Measurements from ENCODE around the gene ALLC. TPM values are rescaled to one million over a fixed set of nuclear protein-coding genes. Genes with fewer than 3 reads are reported as not detected.
A peak's percentile ranks its signal among the peaks of the same experiment; 100 is the strongest.

Gene ALLC
- total and polyA plus RNA-seq, 10 of the 15 experiments (the other 5 are each of a cell fraction or from before 2014, with no cell fraction given): 0.05 TPM; not detected in 9

DNA sequence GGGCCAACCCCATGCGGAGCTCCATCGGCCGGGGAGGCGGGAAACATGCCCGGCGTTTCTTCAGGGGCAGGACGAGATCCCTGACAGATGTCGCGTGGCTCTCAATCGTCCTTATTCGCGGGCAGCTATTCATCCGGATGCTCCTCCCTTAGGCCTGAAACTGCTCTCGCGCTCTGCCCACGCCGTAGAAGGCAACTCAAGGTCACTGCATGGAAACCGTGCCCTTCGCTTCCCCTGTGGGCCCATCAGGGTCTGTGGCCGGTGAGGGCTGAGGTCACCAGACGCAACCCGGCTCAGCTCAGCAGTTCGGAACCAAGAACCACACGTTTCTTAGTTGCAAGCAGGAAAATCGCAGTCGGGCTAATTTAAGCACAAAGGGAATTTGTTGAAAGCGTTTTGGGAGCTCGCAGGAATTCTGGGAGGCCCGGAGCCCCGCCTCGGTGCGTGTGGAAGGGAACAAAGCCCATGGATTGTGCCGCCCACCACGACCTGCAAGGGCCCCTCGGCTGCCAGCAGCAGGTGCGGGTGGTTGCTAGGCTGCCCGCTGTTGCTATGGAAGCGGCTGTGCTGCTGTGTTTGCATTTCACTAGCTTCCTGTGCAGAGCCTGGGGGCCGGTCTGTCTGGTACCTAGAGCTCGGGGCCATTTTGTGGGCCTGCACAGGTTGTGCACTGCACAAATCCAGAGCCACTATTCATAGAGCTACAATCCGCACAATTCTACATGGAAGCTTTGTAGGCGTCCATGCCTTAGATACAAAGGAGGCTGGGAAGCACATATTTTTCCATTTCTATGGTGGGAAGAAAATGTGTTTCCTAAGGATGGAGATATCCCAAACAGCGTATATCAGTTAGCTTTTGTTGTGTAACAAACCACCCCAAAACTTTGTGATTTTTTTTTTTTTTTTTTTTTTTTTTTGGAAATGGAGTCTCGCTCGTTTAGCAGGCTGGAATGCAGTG is 6.0 kb upstream of the ALLC start (continued):
- no peak for TF ChIP-seq PRDM15 (CRISPR knock-in tag; IDR thresholded peaks at IDR 0.05)
- TF ChIP-seq ETV6 (conservative IDR thresholded peaks at IDR 0.05 in 1 of 2, IDR thresholded peaks at IDR 0.05 in 1 of 2; ENCODE audit: borderline replicate concordance in 1 of 2, low read depth in 1 of 2): no peak
- TF ChIP-seq CREB1 (IDR thresholded peaks at IDR 0.05; ENCODE audit: low read depth): no peak
- TF ChIP-seq GATAD2B (conservative IDR thresholded peaks at IDR 0.05; ENCODE audit: low read depth): peak; percentile 78
- TF ChIP-seq, protein P1, sequence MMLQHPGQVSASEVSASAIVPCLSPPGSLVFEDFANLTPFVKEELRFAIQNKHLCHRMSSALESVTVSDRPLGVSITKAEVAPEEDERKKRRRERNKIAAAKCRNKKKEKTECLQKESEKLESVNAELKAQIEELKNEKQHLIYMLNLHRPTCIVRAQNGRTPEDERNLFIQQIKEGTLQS (IDR thresholded peaks at IDR 0.05; ENCODE audit: borderline replicate concordance, extremely low read depth, low read depth, low read length): no peak
- 0 out of 2 replicates have a peak, but pooled peaks have one; percentile 19 for TF ChIP-seq RFX5 (IDR thresholded peaks at IDR 0.05; ENCODE audit: low read depth, low read length)
- TF ChIP-seq ZNF217 (IDR thresholded peaks at IDR 0.05): no peak
- TF ChIP-seq SP1 (IDR thresholded peaks at IDR 0.05; ENCODE audit: low read depth, low read length): peak; percentile 12
- TF ChIP-seq NBN (IDR thresholded peaks at IDR 0.05): no peak; the same call in 1 of the 2 replicates
- TF ChIP-seq, protein P2, sequence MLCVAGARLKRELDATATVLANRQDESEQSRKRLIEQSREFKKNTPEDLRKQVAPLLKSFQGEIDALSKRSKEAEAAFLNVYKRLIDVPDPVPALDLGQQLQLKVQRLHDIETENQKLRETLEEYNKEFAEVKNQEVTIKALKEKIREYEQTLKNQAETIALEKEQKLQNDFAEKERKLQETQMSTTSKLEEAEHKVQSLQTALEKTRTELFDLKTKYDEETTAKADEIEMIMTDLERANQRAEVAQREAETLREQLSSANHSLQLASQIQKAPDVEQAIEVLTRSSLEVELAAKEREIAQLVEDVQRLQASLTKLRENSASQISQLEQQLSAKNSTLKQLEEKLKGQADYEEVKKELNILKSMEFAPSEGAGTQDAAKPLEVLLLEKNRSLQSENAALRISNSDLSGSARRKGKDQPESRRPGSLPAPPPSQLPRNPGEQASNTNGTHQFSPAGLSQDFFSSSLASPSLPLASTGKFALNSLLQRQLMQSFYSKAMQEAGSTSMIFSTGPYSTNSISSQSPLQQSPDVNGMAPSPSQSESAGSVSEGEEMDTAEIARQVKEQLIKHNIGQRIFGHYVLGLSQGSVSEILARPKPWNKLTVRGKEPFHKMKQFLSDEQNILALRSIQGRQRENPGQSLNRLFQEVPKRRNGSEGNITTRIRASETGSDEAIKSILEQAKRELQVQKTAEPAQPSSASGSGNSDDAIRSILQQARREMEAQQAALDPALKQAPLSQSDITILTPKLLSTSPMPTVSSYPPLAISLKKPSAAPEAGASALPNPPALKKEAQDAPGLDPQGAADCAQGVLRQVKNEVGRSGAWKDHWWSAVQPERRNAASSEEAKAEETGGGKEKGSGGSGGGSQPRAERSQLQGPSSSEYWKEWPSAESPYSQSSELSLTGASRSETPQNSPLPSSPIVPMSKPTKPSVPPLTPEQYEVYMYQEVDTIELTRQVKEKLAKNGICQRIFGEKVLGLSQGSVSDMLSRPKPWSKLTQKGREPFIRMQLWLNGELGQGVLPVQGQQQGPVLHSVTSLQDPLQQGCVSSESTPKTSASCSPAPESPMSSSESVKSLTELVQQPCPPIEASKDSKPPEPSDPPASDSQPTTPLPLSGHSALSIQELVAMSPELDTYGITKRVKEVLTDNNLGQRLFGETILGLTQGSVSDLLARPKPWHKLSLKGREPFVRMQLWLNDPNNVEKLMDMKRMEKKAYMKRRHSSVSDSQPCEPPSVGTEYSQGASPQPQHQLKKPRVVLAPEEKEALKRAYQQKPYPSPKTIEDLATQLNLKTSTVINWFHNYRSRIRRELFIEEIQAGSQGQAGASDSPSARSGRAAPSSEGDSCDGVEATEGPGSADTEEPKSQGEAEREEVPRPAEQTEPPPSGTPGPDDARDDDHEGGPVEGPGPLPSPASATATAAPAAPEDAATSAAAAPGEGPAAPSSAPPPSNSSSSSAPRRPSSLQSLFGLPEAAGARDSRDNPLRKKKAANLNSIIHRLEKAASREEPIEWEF (IDR thresholded peaks at IDR 0.05; ENCODE audit: insufficient replicate concordance, low read depth, low read length): no peak
- peak; percentile 46; the same call in 1 of the 2 replicates for TF ChIP-seq POLR2A (IDR thresholded peaks at IDR 0.05; ENCODE audit: low read depth, low read length)
- TF ChIP-seq FOS (IDR thresholded peaks at IDR 0.05; ENCODE audit: borderline replicate concordance, extremely low read depth, insufficient read length): no peak
- peak in 1 of 2 experiments; percentile 46; a peak in 1 of 3 replicates for TF ChIP-seq EGR1 (IDR thresholded peaks at IDR 0.05; ENCODE audit: borderline replicate concordance in 1 of 2, low read depth in 2 of 2, low read length in 2 of 2)
- TF ChIP-seq, protein P3, sequence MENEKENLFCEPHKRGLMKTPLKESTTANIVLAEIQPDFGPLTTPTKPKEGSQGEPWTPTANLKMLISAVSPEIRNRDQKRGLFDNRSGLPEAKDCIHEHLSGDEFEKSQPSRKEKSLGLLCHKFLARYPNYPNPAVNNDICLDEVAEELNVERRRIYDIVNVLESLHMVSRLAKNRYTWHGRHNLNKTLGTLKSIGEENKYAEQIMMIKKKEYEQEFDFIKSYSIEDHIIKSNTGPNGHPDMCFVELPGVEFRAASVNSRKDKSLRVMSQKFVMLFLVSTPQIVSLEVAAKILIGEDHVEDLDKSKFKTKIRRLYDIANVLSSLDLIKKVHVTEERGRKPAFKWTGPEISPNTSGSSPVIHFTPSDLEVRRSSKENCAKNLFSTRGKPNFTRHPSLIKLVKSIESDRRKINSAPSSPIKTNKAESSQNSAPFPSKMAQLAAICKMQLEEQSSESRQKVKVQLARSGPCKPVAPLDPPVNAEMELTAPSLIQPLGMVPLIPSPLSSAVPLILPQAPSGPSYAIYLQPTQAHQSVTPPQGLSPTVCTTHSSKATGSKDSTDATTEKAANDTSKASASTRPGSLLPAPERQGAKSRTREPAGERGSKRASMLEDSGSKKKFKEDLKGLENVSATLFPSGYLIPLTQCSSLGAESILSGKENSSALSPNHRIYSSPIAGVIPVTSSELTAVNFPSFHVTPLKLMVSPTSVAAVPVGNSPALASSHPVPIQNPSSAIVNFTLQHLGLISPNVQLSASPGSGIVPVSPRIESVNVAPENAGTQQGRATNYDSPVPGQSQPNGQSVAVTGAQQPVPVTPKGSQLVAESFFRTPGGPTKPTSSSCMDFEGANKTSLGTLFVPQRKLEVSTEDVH (IDR thresholded peaks at IDR 0.05; ENCODE audit: low read depth, partially characterized antibody): no peak
- 0 out of 2 replicates have a peak, but pooled peaks have one; percentile 56 for TF ChIP-seq NFXL1 (IDR thresholded peaks at IDR 0.05; ENCODE audit: borderline replicate concordance)
- TF ChIP-seq MTA3 (IDR thresholded peaks at IDR 0.05; ENCODE audit: borderline replicate concordance, low read length): peak; percentile 66; the same call in 1 of the 2 replicates

Measured in GM12878 (cell line).